HepG2 (cell line): ENCODE data around the gene HEXD. TPM values are rescaled to one million over a fixed set of nuclear protein-coding genes. Genes with fewer than 3 reads are reported as not detected.

Source experiments
- ATRX ChIP-seq: sonication (generic); formaldehyde crosslinking; IDR thresholded peaks from 2 replicates; pipeline ENCODE4 v1.4.0; 2020; ENCODE audit warnings: missing genetic modification reagents, borderline replicate concordance
- BHLHE40 ChIP-seq: IDR thresholded peaks from 2 replicates; pipeline ENCODE4 v1.6.1; 2011; ENCODE audit warnings: low read length, improper control_type of control experiment
- JARID2 ChIP-seq: sonication (generic); formaldehyde crosslinking; IDR thresholded peaks from 2 replicates; pipeline ENCODE4 v1.8.1; 2023; ENCODE audit warnings: missing genetic modification reagents, inconsistent platforms; ENCODE audit not compliant: insufficient replicate concordance
- KLF12 ChIP-seq: sonication (generic); formaldehyde crosslinking; IDR thresholded peaks from 2 replicates; pipeline ENCODE4 v1.4.0; 2020; ENCODE audit warnings: missing genetic modification reagents, borderline replicate concordance
- MLLT10 ChIP-seq: sonication (generic); formaldehyde crosslinking; IDR thresholded peaks from 2 replicates; pipeline ENCODE4 v1.4.0; 2020; ENCODE audit warnings: missing genetic modification reagents
- MLX ChIP-seq: IDR thresholded peaks from 2 replicates; pipeline ENCODE4 v1.6.1; 2016
- PRDM10 ChIP-seq: sonication (generic); formaldehyde crosslinking; IDR thresholded peaks from 2 replicates; pipeline ENCODE4 v1.4.0; 2020; ENCODE audit warnings: low read depth, missing genetic modification reagents
- RNF2 ChIP-seq: fragments of 450-650 bp; conservative IDR thresholded peaks from 2 replicates; pipeline ENCODE4 v1.6.1; 2016; ENCODE audit warnings: low read depth
- SAP130 ChIP-seq: IDR thresholded peaks from 2 replicates; pipeline ENCODE4 v1.6.1; 2016; ENCODE audit warnings: low read depth
- SCMH1 ChIP-seq: sonication (generic); formaldehyde crosslinking; IDR thresholded peaks from 2 replicates; pipeline ENCODE4 v1.9.0; 2021; ENCODE audit warnings: missing genetic modification reagents, mild to moderate bottlenecking, borderline replicate concordance
- SETDB1 ChIP-seq: sonication (generic); formaldehyde crosslinking; IDR thresholded peaks from 2 replicates; pipeline ENCODE4 v1.5.1; 2020; ENCODE audit warnings: missing genetic modification reagents, mild to moderate bottlenecking, borderline replicate concordance
- SRF ChIP-seq: IDR thresholded peaks from 2 replicates; pipeline ENCODE4 v1.6.1; 2011; ENCODE audit warnings: mild to moderate bottlenecking, low read depth, low read length, moderate library complexity
- SSRP1 ChIP-seq: IDR thresholded peaks from 2 replicates; pipeline ENCODE4 v1.6.1; 2016; ENCODE audit warnings: control low read depth
- YEATS4 ChIP-seq: sonication (generic); formaldehyde crosslinking; IDR thresholded peaks from 2 replicates; pipeline ENCODE4 v1.4.0; 2020; ENCODE audit warnings: missing genetic modification reagents, borderline replicate concordance
- ZC3H4 ChIP-seq: sonication (generic); formaldehyde crosslinking; IDR thresholded peaks from 2 replicates; pipeline ENCODE4 v1.4.0; 2020; ENCODE audit warnings: missing genetic modification reagents, borderline replicate concordance
- ZMAT3 ChIP-seq: sonication (generic); formaldehyde crosslinking; conservative IDR thresholded peaks from 2 replicates; pipeline ENCODE4 v1.7.0; 2021; ENCODE audit warnings: missing genetic modification reagents
- ZNF24 ChIP-seq: fragments of 450-650 bp; IDR thresholded peaks from 2 replicates; pipeline ENCODE4 v1.6.1; 2017; ENCODE audit warnings: antibody characterized with exemption, mild to moderate bottlenecking
- ZNF296 ChIP-seq: sonication (generic); formaldehyde crosslinking; conservative IDR thresholded peaks from 2 replicates; pipeline ENCODE4 v1.5.0; 2020; ENCODE audit warnings: mild to moderate bottlenecking, missing genetic modification reagents
- ZNF30 ChIP-seq: sonication (generic); formaldehyde crosslinking; IDR thresholded peaks from 2 replicates; pipeline ENCODE4 v1.5.0; 2020; ENCODE audit warnings: mild to moderate bottlenecking, missing genetic modification reagents
- ZNF558 ChIP-seq: sonication (generic); formaldehyde crosslinking; IDR thresholded peaks from 2 replicates; pipeline ENCODE4 v1.9.0; 2022; ENCODE audit warnings: mild to moderate bottlenecking, missing genetic modification reagents, borderline replicate concordance
- ZNF562 ChIP-seq: sonication (generic); formaldehyde crosslinking; IDR thresholded peaks from 2 replicates; pipeline ENCODE4 v1.8.0; 2022; ENCODE audit warnings: missing genetic modification reagents, borderline replicate concordance
- ZNF589 ChIP-seq: sonication (generic); formaldehyde crosslinking; conservative IDR thresholded peaks from 2 replicates; pipeline ENCODE4 v1.8.0; 2022; ENCODE audit warnings: mild to moderate bottlenecking, moderate library complexity, missing genetic modification reagents
- ZNF614 ChIP-seq: IDR thresholded peaks from 2 replicates; pipeline ENCODE4 v1.6.1; 2018; ENCODE audit warnings: missing biosample characterization, missing genetic modification reagents, inconsistent platforms, borderline replicate concordance
- ZSCAN30 ChIP-seq: sonication (generic); formaldehyde crosslinking; IDR thresholded peaks from 2 replicates; pipeline ENCODE4 v1.5.0; 2020; ENCODE audit warnings: mild to moderate bottlenecking, missing genetic modification reagents
- polyA plus RNA-seq, 8 experiments: library from polyadenylated mRNA; depleted of rRNA in 3 of 8; stranded (reverse) in 7 of 8; unstranded in 1 of 8; fragments of >200 nt; fragmentation: Illumina TruSeq in 4 of 8; extraction: Trizol in 4 of 8; gene quantifications; 2 replicates each; pipeline versions ENCODE4 v1.2.1 to v1.2.3, GENCODE V29; 2011 to 2016; ENCODE audit warnings: low read depth in 4 of 8, missing spikeins in 1 of 8, mixed read lengths in 1 of 8; ENCODE audit not compliant: insufficient read depth in 1 of 8
- total RNA-seq, 5 experiments: library from RNA; depleted of rRNA; stranded (reverse); fragments of >200 nt; fragmentation: Illumina TruSeq; extraction: Trizol; gene quantifications; 2 replicates each; pipeline ENCODE4 v1.2.3, GENCODE V29; 2016; ENCODE audit warnings: low read depth in 1 of 5
- TF ChIP-seq, protein P1 (sequence below): sonication (generic); formaldehyde crosslinking; IDR thresholded peaks from 2 replicates; pipeline ENCODE4 v1.9.0; 2021; ENCODE audit warnings: missing genetic modification reagents, borderline replicate concordance

The HEXD gene
- total and polyA plus RNA-seq, 2 of the 13 experiments (the other 11 are each of a cell fraction or from before 2014, with no cell fraction given), result 22.3 to 41.8 TPM

GRCh38 chr17:82376042-82376730 is 42.0 kb upstream of the HEXD start (continued):
- no peak for TF ChIP-seq PRDM10 (CRISPR knock-in tag)
- no peak for TF ChIP-seq SRF
- TF ChIP-seq SCMH1, result no peak
- TF ChIP-seq SETDB1, result no peak
- TF ChIP-seq, protein P1, sequence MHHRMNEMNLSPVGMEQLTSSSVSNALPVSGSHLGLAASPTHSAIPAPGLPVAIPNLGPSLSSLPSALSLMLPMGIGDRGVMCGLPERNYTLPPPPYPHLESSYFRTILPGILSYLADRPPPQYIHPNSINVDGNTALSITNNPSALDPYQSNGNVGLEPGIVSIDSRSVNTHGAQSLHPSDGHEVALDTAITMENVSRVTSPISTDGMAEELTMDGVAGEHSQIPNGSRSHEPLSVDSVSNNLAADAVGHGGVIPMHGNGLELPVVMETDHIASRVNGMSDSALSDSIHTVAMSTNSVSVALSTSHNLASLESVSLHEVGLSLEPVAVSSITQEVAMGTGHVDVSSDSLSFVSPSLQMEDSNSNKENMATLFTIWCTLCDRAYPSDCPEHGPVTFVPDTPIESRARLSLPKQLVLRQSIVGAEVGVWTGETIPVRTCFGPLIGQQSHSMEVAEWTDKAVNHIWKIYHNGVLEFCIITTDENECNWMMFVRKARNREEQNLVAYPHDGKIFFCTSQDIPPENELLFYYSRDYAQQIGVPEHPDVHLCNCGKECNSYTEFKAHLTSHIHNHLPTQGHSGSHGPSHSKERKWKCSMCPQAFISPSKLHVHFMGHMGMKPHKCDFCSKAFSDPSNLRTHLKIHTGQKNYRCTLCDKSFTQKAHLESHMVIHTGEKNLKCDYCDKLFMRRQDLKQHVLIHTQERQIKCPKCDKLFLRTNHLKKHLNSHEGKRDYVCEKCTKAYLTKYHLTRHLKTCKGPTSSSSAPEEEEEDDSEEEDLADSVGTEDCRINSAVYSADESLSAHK, result no peak
- 0 out of 2 replicates have a peak, but pooled peaks have one; percentile 22 for TF ChIP-seq ZNF296 (CRISPR knock-in tag)
- peak; percentile 73; the same call in 1 of the 2 replicates for TF ChIP-seq ZNF614
- TF ChIP-seq ZNF589, result no peak
- no peak for TF ChIP-seq BHLHE40
- TF ChIP-seq ZNF558, result no peak; the same call in 1 of the 2 replicates
- TF ChIP-seq KLF12 (CRISPR knock-in tag), result no peak
- TF ChIP-seq RNF2, result no peak
- TF ChIP-seq ZC3H4 (CRISPR knock-in tag), result no peak
- TF ChIP-seq SAP130 (CRISPR knock-in tag), result peak; percentile 77
- TF ChIP-seq MLLT10, result no peak
- TF ChIP-seq ZMAT3 (CRISPR knock-in tag), result 0 out of 2 replicates have a peak, but pooled peaks have one; percentile 47
- TF ChIP-seq SSRP1 (CRISPR knock-in tag), result no peak
- no peak for TF ChIP-seq ZNF30
- no peak for TF ChIP-seq ATRX
- TF ChIP-seq ZNF562, result no peak
- no peak for TF ChIP-seq ZSCAN30 (CRISPR knock-in tag)
- peak; percentile 37; the same call in 1 of the 2 replicates for TF ChIP-seq YEATS4
- TF ChIP-seq JARID2, result no peak
- no peak for TF ChIP-seq MLX
- no peak for TF ChIP-seq ZNF24
